Activated gamma-delta T cell treated with Interleukin-2 at 50 U/mL for 16 hours (primary cell): ENCODE measurements around the gene ALDOC.
A peak's percentile ranks its signal among the peaks of the same experiment; 100 is the strongest.

ENCODE experiments used
- DNase-seq: peaks from one replicate; pipeline ENCODE4 v3.0.0-alpha.2; 2020

ALDOC gene

GRCh38 chr17:28551421-28552175 lies 25.1 kb downstream of the ALDOC start:
- DNase-seq = no peak

- no peak for DNase-seq
Observed at GRCh38 chr17:28550858-28551257, 25.8 kb downstream of the ALDOC start.

DNA sequence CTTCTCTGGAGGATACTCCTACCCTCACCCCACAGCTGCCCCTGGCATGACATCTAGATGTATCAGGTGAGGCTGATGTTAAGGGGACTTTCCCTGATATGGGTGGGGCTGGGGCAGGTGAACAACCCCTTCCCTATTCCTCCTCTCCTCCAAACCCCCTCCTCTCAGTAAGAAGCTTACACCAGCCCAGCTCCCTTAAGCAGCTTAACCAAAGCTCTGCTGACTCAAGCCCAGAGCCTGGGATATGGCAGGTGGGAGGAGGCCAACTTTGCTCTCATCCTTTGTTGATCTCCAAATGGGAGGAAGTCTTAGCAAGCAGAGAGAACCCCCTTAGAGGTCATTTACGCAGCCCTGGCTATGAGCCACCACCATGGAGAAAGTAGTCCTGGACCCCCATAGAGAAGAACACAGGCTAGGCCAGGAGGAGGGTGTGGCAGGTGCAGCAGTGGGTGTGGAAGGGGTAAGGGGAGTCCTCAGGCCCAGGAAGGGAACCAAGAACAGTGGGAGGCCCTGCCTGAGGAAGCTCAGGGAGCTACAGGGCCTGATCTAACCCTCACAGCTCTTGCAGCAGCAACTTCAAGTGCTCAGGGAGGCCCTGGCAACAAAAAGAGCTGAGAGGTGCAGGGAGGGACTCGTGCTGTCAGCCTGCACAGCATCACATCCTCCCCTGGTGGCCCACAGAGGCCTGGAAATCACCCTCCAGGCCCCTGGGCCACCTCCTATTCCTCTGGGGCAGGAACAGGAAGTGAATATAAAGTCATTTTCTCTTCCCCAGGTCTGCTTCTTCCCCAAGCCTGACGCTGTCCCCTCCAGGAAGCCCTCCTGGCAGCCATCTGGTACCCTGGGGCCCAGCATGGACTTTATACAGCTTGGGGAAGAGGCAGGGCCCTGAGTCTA lies 27.2 kb downstream of the ALDOC start:
- peak; percentile 42 for DNase-seq

DNA sequence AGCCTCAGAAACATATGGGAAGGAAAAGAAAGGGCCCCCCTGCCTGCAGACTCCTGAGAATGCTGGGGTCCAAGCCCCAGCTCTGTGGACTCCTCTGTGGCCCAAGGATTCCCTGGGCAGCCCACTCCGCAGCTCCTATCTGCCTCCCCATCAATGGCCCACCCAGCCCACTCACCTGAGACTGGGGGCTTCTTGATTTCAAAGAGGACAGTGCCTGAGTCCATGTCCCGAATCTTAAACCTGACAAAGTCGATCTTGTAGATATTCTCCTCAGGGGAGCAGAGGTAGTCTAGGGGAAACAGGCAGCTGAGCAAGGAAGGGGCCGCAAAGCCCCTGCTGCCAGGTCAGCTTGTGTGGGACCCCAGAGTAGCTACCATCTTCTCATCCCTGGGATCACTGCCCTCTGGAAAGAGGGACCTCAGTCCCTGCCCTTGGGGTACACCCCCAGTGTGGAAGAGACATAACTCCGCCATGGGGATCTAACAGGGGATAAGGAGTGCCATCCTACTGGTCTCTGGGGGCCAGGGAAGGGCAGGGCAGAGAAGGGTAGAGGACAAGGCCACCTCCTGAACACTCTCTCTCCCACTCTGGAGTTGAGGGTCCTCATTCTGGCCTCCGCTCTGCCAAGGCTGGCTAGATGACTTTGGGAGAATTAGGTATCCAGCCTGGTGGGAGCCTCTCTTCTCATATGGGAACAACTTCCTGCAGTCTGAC lies 28.1 kb downstream of the ALDOC start:
- DNase-seq = no peak

DNA sequence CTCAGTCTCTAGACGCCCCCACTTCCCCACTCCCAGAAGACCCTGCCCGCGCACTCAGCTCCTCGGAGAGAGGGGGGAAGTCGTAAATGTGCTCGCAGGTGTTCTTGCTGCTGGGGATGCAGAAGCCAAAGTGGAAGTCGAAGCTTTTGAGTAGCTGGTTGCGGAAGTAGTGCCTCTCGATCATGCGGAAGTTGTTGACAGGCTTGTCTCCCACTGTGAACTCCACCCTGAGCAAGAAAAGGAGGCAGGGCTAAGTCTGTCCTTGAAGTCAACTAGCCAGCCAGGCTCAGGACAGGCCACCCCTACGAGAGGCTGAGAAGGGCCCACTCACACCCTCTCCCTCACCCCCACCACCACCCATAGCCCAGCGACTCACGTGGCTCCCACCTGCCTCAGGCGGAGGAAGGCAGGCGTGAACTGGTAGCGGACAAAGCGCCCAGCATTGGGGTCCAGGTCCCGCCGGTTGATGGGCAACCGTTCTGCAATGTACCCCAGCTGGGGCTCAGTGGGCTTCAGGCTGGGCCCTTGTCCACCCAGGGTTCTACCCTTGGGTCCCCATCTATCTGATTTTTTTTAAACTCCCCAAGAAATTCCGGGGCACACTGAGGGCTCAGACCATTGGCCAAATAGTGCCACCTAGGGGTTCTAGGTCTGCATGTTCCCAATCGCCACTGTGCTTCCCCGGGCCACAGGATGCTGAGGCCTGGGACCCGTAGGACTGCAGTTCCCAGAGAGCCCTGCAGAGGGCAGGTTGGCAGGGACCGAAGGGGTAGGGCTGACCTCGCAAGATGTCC lies 28.9 kb downstream of the ALDOC start:
- peak; percentile 44 for DNase-seq

DNA sequence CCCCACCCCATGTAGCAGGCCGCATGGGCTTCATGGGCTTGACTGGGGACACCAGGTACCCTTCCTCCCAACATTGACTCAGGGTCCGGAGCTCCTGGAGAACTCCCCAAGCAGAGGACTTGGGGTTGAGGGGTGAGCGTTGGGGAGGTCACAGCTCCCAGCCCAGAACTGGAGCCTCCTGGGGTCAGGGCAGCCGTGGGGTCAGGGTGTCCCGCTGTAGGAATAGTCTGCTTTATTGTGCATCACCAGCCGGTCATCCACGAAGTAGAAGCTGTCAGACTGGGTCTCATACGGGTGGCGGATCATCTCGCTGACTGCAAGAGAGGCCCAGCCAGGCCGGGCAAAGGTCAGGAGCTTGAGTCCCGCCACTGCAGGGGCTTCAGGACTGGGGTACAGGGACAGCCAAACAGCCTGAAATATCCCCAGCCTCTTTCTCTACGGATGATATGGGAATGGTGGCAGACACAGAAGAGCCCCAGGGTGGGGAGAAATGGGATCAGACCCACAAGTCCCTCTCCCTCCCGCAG lies 29.5 kb downstream of the ALDOC start:
- DNase-seq = no peak

- no peak for DNase-seq
Observed at GRCh38 chr17:28545787-28546415, 30.8 kb downstream of the ALDOC start.

- no peak for DNase-seq
Observed at GRCh38 chr17:28545141-28545503, 31.6 kb downstream of the ALDOC start.

GRCh38 chr17:28544402-28545140 lies 32.1 kb downstream of the ALDOC start:
- no peak for DNase-seq

- no peak for DNase-seq
Observed at GRCh38 chr17:28541439-28541838, 35.3 kb downstream of the ALDOC start.

DNA sequence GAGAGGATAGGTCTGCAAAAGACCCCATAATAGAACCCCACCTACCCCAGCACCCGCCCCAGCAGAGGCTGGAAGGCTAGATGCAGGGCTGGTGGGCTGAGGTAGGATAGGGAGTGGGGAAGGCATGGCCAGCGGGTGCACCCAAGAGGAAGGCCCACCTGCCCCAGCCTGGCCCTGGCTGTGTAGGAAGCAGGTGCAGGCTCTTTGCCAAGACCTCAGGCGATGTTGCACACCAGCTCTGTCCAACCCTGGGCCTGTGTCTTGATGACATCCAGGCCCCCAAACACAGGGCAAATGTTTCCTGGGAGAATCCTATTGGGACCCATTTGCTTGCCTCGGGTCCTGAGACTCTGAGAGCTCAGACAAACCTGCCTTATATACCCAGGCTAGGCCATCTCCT lies 36.5 kb downstream of the ALDOC start:
- no peak for DNase-seq

GRCh38 chr17:28538296-28538895 lies 38.3 kb downstream of the ALDOC start:
- DNase-seq = no peak

- no peak for DNase-seq
Observed at GRCh38 chr17:28537219-28537610, 39.5 kb downstream of the ALDOC start.

DNA sequence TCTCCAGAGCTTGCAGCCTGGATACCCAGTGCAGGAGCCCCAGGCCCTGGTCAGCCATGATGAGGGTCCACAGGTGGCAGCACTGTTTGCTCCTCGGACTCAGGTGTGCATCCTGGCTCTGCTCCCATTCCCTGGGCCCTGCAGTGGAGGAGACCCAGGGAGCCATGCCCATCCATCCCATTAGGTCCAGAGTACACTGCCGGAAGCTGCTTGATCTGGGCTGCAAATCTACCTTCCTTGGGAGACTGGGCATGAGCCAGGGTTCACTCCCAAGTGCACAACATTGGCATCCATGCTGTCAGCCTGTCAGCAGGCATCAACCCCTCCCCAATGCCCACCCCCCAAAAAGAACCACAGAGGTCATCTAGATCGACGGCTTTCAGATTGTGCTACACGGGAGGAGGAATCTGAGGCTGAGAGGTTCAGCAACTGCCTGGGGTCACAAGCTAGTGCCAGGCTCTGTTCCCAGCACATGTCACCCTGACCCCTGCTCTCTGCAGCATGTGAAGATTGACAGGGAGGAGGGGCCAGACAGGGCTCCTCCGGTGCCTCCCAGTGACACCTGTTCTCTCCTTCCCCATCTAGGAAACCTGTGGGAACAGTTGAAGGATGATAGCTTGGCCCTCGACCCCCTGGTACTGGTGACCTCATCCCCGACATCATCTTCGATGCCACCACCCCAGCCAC lies 40.0 kb downstream of the ALDOC start:
- DNase-seq = no peak

- no peak for DNase-seq
Observed at GRCh38 chr17:28534740-28535375, 41.8 kb downstream of the ALDOC start.

DNA sequence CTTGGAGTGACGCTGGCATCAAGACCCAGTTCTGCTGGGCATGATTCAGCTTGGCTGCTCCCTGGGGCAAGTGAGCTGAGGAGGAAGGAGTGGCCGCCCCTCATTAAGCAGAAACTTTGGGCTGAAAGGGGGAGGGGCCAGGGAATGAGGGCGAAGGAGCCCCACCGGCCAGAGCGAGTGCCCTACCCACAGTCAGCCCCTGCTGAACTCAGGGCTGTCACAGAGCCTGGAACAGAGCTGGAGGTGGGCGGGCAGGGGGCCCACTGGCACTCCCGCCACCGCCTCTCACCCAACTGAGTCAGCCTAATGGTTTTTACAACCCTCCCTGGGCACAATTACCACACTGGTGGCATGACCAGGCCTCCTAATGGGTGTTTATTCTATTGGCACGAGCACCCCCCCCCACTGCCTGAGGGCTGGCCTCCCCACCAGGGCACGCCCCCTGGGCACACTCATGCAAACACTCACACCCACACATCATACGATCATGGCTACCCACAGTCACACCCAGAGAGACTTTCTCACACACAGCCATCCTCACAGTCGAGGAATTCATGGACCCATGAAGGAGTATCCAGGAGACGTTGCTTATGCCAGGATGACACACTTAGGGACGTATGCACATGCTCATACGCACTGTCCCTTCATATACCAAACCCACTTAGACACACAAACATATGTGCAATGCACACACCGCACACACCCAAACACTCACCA lies 43.4 kb downstream of the ALDOC start:
- no peak for DNase-seq

GRCh38 chr17:28532050-28532960 lies 44.4 kb downstream of the ALDOC start:
- DNase-seq = no peak

GRCh38 chr17:28530926-28531325 lies 45.8 kb downstream of the ALDOC start:
- DNase-seq = no peak
